Measurements from ENCODE around the gene FAF2.

FAF2 gene

DNA sequence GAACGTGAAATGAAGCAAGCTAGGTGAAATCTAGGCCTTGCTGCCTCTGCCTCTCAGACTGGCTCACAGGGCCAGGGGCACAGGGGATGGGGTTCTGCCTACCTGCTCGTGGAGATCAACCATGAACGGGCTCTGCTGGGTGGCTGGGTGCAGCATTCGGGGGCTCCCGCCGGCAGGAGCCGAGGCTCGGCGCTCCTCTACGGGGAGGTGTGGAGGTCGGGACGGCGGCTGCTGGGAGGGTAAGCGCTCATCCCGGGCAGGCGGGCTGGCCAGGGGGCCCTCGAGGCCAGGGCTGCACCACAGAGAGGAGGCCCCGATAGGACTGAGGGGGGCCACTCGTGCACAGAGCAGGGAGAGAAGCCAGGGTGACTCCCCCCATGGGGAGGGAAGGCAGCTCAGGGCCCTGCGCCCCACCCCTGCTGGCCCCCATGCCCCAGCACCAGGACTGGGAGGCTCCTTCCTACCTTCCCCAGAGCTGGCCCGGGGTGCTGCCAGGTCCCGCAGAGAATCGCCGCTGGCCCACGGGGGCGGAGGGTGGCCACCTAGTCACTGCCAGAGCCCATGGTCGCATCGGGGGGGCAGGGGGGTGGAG is 83.8 kb downstream of the FAF2 start:
- DNase-seq (ENCODE audit: low spot score), result no peak

DNA sequence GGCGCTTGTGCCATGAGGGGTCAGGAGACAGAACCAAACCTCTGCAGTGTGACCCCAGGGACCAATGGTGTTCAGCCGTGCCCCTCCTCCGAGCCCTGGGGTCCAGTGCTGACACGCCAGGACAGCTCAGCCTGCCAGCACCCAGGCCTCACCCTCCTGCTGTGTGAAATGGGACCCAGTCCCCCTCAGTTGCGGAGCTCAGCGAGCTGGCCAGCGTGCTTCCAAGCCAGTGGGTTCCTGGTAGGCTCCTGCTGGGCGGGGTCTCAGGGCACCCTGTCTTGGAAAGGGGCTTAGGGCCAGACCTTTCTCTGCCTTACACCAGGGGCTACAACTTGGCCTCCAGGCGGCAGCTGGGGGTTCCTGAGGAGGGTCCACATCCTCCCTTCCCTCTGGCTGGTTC is 84.6 kb downstream of the FAF2 start:
- DNase-seq (ENCODE audit: low spot score), result no peak

DNA sequence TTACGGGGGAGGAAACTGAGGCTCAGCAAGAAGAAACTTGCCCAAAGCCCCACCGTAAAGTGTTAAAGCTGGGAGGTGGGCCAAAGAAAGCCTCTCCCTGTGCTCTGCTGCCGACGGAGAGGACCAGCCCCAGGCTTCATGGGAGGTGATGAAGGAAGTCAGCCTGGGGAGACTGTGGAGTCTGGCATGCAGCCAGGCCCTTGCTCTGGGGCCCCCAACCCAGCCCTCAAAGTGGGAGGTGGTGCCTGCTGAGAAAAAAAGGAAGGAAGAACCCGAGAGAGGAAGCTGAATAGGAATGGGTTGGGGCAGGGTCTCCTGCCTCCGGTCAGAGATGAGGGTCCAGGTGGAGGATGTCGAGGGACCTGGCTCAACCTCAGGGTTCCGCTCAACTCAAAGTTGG is 85.2 kb downstream of the FAF2 start:
- DNase-seq (ENCODE audit: low spot score), result no peak

DNA sequence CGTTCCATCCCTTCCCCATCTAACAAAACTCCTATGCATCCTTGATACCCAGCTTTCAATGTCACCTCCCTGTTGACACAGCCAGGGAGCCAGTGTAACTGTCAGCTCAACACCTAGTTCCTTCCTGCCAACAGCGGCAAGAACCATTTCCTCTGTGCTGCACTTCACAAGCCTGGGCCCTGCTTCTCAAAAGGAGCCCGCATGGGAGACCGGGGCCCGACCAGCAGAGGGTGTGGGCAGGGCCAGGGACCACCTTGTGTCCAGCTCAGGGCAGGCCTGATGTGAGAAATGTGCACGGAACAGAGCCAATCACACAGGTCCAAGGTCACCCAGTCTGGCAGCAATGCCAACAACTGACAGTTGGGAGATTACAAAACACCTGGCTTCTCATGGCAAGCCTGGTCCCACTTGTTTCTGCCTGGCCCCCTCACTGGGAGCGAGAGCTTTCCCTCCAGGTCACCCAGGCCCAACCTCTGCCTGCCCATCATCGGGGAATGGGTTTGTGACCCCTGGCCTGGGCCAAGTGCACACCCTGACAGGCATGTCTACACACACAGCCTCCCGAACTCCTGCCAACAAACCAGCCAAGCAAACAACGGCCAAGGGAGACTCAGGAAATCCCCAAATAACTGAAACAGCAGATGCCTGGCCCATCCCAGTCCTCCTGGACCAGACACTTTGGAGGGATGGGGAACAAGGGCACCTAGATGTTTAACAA is 85.9 kb downstream of the FAF2 start:
- no peak for DNase-seq (ENCODE audit: low spot score)

DNA sequence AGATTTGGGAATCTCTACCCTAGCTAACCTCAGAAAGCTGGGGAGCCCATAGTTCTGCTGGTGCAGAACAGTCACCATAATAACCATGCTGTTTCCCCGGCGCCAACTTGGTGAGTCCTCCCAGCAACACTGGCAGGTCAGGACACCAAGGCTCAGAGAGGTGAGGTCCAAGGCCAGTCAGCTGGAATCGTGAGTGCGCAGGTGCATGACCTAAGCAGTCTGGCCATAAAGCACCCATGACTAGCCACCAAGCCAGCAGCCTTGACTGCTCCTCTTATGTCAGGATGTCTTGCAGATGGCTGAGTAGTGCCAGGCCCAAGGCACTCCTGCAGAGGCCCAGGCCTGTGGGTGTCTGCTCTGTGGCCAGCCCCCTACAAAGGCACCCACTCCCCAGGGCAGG is 86.5 kb downstream of the FAF2 start:
- DNase-seq (ENCODE audit: low spot score), result no peak

DNA sequence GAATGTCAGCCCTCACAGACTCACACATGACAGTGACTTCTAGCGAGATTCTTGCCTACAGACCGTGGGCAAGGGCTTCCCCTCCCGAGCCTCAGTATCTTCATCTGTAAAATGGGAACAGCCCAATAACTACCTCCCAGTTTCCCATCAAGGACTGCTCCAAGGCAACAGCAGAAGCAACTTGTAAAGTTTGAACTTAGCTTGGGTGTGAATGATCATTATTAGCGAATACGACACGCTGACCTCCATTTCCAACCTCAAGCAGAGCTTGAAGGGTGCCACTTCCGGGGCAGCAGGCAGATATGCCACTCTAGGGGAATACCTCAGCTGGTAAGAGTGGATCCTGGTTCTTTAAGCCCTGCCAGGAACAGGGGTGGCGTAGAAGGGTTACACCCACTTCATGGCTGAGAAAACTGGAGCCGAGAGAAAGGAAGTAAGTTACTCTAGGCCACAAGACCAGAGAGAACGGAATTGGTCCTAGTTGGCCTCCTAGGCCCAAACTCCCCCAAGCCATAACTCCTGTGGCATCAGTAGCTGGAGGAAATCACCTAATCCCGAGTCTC is 87.0 kb downstream of the FAF2 start:
- no peak for DNase-seq (ENCODE audit: low spot score)

DNA sequence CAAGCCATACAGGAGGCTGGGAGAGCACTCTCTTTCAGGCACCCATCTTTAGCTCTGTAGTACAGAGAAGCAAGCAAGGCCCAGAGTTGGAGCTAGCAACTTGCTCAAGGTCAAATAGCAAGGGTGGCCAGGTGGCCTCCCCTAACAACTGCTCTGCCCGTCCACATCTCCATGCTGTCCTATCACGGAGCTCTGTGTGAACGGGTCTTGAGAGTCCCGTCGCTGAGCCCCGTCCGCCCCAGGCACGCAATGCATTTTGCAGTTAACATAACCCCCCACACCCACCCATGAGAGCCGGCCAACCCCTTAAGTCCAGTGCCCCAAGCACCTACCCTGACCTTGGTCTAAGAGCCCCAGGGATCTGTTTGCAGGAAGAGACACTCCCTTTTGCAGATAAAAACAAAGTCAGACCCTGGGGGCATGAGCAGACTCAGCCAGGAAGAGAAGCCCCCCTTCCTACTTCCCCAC is 87.5 kb downstream of the FAF2 start:
- no peak for DNase-seq (ENCODE audit: low spot score)

DNA sequence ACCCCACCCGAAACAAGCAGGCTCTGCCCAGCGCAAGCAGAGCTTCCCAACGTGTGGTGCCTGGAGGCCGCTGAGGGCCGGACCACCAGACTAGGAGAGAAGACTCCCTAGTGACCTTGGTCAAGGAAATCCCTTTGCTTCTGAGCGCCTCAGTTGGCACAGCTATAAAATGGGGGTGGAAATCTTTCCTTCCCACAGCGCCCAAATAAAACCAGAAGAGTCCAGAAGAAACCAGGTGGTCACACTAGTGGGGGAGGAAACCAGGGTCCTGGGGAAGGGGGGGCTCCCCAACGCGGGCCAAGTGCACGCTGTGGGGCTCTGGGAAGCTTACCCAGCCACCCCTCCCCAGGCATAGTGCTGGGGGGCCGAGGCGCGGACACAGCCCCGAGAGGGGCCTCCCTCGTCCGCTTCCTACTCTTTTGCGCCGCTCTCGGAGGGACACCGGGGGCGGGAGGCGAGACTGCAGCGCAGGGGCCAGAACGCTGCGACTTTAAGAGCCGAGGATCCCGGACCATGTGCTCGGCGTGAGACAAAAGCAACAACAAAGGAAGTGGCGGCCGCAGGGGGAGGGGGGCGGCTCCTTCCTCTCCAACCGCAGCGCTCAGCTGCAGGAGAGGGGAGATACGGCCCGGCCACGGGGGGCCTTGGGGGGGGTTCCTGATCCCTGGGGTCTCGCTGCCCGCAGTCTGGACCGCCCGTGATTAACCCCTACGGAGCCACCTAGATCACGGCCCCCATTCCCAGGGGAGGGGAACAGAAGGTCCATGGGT is 88.1 kb downstream of the FAF2 start:
- DNase-seq (ENCODE audit: low spot score), result peak; percentile 67

DNA sequence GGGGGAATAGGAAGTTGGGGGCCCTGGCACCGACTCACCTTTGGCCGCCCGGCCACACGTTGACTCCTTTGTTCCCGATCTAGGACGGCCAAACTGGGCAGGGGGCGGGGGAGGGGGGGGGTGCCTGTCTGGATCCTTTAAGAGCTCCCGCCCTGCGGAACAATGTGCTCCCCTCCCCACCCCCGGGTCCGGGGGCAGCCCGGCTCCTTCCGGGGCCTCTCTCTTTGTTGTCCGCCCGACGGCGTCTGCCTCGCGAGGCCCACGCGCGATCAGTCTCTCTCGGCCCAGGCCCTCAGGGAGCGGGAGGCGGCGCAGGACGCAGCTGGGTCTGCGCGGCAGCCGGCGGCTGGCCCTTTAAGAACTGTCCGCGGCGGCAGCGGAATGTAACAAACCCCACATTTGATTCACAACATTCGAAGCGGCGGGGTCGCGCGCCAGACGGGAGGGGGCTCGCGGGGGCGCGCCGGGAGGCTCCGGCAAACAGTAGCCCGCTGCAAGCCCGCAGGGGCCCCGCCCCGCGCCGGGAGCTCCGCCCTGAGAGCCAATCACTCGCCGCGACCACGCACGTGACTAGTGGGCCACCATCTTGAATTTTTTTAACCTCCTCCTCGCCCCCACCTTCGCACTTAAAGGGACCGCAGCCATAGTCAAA is 88.8 kb downstream of the FAF2 start, which contains the start of gene RNF44:
Gene RNF44 (minus strand): TSS at position 501 of the 652 bp plus-strand sequence. CDS start 4,930 bp downstream, outside the sequence.
- peak; percentile 97 for DNase-seq (ENCODE audit: low spot score)

DNA sequence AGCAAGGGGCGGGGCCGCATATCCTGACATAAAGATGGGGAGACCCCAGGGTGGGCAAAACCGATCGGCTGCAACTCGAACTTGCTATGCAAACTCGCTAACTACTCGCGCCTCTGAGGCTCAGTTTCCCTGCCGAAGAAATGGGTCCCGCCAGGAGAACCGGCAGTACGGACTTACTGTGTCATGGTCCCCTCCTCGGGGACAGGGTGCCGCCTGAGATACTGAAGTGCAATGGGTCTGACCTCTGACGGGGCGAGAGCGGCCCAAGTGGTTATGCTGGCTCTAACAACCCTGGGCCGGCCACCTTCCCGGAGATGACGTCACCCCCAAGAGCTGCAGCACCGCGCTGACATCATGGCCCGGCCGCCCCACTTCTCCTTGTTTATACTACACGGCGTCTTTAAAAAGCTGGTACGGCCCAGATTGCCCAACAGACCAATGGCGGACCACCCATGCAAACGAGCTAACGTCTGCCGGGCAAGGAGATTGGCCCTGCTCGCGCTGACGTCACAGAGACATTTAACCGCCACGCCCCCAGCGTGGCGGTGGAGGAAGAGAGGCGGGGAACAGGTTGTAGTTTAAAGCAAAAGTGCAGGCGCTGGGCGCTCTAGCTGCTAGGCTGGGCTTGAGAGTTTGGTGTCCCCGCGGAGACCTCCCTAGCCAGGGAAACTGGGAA is 89.5 kb downstream of the FAF2 start:
- DNase-seq (ENCODE audit: low spot score), result peak; percentile 100

DNA sequence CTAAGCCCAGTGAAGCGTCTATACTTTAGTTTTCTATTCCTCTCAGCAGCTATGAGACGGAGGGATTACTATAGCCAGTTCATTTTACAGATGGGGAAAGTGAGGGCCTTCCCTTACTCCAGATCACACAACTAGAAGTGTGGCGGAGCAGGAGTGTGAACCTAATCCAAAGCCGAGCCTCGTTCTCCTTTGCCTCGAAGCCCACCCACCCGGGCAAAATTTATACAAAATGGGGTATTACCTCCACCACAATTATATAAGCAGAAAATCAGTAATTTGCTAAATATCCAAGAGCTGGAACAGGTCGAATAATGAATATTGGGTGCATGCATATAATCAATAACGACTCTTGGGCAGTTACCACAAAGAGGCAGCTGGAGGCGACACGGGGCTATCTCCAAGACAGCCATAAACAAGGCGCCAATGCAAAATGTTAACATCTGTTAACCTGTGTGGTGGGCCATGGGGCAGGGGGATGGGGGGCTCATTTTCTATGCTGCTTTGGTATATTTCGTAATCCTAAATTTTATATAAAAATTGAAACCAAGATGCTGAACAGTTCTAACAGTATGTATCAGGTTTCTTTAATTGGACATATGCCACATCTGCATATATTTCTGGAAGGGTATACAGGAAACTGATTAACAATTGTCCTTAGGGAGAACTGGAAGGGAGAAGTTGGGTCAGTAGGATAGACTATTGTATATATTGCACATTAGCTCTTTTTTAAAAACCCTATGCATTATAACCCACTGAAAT is 90.2 kb downstream of the FAF2 start:
- no peak for DNase-seq (ENCODE audit: low spot score)

DNA sequence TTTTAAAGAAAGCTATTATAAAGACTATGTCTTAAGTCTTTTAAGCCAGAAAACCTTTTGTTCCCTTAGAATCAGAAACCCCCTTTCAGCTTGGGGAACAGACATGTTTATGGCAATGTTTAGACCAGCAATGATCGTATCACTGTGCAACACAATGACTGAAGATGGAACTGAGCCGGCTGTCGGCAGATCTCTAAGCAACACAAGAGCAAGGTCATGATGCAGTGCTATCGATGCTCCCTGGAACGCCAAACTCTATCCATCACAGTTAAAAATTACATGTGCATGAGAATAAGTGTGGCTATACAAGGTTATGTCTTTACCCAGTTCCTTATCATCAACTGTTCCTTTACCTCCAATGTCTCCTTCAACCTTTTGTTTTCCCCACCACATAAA is 90.8 kb downstream of the FAF2 start:
- no peak for DNase-seq (ENCODE audit: low spot score)

DNA sequence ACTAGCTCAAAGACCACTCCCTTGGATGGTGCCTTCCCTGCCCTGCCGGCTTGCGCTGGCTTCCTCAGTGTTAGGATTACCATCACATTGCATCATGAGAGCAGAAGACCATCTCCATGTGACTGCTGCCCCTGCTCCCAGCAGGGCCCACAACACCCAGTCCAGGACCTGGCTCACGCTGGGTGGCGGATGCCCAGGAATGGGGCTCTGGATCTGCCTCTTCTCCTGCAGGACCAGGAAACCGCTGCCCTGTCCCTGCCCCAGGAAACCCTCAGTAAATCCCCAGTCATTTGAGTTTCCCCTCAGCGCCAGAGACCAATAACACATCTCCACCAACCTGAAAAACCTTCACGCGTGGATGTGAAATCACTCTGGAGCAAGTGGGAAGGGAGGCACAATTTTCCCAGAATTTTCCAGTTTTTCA is 92.3 kb downstream of the FAF2 start:
- peak; percentile 29 for DNase-seq (ENCODE audit: low spot score)

DNA sequence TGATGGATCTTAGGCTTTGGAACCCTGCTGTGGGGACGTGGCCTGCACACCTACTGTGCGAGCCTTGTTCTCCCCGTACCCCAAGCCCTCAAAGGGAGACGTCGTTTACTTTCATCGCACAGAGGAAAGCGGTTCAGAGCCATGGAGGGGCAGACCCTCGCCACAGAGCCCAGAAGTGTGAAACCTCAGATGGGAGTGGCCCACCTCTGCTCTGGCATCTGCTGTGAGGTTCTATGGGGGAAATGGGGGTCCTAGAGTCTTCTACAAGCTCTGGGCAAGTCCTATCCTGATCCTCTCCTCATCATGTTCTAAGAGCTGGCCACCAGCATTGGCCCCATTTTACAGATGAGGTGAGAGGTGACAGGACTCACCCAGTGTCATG is 92.8 kb downstream of the FAF2 start:
- no peak for DNase-seq (ENCODE audit: low spot score)

DNA sequence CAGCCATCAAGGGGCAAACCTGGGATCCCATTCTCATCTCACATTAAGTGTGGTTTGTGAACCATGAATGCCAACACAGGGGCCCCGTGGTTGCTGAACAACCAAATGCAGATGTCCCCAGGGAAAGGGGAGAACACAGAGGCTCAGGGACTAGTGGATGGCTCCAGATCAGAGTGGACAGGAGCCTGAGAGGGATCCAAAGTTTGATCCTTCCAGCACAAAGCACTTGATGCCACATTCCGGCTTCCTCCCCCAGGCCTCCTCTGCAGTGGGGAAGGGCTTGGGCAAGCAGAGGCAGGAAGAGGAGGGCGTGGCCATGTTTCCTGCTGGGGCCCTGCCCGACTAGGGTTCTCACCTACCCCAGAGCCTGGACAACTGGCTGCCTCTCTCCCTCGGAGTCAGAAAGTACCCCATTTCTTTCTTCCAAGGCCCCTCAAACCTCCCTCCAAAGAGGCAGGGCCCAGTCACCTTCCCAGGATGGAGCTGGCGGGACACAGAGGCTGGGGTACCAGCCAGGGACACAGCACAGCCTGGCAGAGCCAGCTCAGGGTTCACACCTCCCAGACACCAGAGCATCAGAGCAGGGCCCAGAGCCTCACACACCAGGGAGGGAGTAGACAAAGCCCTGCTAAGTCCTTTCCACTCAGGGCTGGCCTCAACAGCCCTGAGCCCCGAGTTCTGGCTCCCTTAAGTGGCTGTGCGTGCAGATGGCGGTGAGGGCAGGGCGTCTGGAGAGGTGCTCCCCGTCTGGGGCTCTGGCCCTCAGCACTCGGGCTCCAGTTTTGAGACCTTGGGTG is 93.4 kb downstream of the FAF2 start:
- peak; percentile 68 for DNase-seq (ENCODE audit: low spot score)

DNA sequence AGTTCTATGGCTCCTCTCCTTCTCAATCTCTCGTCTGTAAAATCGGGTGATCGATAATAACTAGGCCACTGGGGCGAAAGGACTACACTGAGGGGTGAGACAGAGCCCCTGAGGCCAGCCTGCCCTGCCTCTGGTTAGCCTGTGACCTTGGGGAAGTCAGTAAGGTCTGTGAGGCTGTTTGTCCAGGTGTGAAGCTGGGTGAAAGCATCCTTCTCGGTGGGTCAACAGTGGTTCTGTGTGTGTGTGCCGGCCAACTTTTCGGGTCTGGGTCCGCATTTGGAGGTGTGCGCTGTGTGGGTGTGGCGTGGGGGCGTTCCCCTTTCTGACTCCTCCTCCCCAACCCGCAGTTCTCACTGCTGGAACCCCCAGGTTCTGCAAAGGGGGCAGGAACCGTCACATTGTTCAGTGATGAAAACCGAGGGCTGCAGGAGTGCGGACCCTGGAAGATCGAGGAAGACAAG is 94.0 kb downstream of the FAF2 start:
- DNase-seq (ENCODE audit: low spot score), result no peak

DNA sequence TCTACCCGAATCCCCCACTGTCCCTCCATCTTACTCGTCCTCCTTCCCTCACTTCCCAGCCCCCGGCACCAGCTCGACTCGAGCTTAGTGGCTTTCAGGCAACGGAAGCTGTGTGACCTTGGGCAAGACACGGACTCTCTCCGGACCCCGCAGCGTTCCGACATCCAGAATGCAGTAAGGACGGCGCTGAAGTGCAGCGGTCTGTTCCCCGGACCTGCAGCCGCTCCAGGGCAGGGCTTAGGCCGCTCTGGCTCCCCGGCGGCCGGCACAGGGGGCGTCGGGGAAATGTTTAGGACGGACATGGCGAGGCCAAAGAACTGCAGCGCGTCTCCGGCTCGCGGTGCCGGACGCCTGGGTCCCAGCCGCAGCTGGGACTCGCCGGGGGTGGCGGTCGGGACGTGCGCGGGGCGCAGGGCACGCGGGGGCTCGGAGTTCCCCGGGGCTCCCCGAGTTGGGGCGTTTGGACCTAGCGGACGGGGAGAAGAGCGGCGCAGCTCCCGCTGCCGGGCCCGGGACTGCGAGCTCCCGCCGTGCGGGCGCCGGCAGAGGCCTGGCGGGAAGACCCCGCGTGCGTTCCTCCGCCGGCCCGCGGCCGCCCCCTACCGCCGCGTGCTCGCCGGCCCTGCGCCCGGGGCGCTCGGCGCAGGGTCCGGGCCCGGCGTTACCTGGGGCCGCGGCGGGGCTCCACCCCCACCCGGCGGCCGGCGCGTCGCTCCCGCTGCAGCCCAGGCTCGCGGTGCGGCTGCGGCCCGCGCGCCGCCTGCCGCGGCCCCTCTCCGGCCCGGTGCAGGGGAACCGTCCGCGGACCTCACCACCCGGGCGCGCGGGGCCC is 94.6 kb downstream of the FAF2 start:
- DNase-seq (ENCODE audit: low spot score), result peak; percentile 57

DNA sequence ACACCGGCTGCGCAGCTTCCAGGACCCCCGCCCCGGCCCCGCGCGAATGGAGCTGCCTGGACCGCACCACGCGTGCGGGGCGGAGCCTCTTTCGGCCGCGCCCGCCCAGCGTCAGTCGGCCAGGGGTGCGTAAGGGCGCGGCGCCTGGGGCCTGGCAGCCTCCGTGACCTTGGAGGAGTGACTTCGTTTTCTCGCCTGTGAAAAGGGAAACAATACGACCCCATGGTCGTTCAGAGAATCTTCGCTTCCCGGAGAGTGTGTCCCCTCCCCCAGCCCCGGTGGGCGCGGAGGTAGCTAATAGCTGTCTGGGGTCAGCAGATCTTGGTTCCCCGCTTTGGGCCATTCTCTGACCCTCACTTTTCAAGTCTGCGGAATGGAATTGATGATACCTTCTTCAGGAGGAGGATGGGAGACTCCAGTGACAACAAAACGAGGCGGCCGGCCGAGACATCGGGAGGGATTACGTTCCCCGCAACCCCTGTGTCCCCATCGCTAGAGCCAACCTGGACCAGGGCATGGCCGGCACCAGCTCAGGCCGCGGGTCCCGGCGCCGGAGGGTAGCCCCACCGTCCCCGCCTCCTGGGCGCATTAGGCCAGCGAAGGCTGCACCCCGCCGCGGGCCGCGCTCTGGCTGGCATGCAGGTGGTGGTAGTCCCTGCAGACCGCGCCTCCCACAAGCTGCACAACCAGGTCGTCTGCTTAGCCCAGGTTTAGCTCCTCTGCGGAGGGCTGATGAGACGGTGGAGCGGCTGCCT is 95.4 kb downstream of the FAF2 start:
- peak; percentile 89 for DNase-seq (ENCODE audit: low spot score)

Measured in LoVo (cell line).